GM21423 (cell line): Measurements from ENCODE around the gene NRXN3.

Source experiments
- ATAC-seq: cut with Tn5 transposase; IDR thresholded peaks from one replicate; pipeline ENCODE4 v1.9.1; 2021; ENCODE audit warnings: mild to moderate bottlenecking, moderate library complexity; ENCODE audit not compliant: unreplicated experiment

The NRXN3 gene

GRCh38 chr14:79487632-79488031, 1317.5 kb downstream of the NRXN3 start:
- ATAC-seq: no peak

- no peak for ATAC-seq
These were observed 1321.0 kb downstream of the NRXN3 start for GRCh38 chr14:79491161-79491560.

GRCh38 chr14:79493081-79493645, 1323.0 kb downstream of the NRXN3 start:
- ATAC-seq: no peak

GRCh38 chr14:79496701-79497100, 1326.5 kb downstream of the NRXN3 start:
- ATAC-seq: no peak

- no peak for ATAC-seq
These were observed 1330.3 kb downstream of the NRXN3 start for GRCh38 chr14:79500489-79500888.

- ATAC-seq: no peak
These were observed 1332.1 kb downstream of the NRXN3 start for GRCh38 chr14:79502136-79502750.

- ATAC-seq: no peak
These were observed 1332.6 kb downstream of the NRXN3 start for GRCh38 chr14:79502751-79503148.

- ATAC-seq: no peak
These were observed 1340.5 kb downstream of the NRXN3 start for GRCh38 chr14:79510659-79511058.

- no peak for ATAC-seq
These were observed 1341.0 kb downstream of the NRXN3 start for GRCh38 chr14:79511146-79511545.

GRCh38 chr14:79513446-79513845, 1343.3 kb downstream of the NRXN3 start:
- no peak for ATAC-seq

- ATAC-seq: no peak
These were observed 1344.5 kb downstream of the NRXN3 start for GRCh38 chr14:79514700-79515099.

- ATAC-seq: no peak
These were observed 1345.0 kb downstream of the NRXN3 start for GRCh38 chr14:79515158-79515557.

- no peak for ATAC-seq
These were observed 1345.8 kb downstream of the NRXN3 start for GRCh38 chr14:79516009-79516408.

GRCh38 chr14:79525416-79525815, 1355.2 kb downstream of the NRXN3 start:
- no peak for ATAC-seq

GRCh38 chr14:79528828-79529416, 1358.7 kb downstream of the NRXN3 start:
- no peak for ATAC-seq

GRCh38 chr14:79530555-79530954, 1360.4 kb downstream of the NRXN3 start:
- no peak for ATAC-seq

GRCh38 chr14:79534703-79535353, 1364.7 kb downstream of the NRXN3 start:
- ATAC-seq: no peak

- no peak for ATAC-seq
These were observed 1370.2 kb downstream of the NRXN3 start for GRCh38 chr14:79540394-79540793.

GRCh38 chr14:79542121-79542520, 1371.9 kb downstream of the NRXN3 start:
- ATAC-seq: no peak

- no peak for ATAC-seq
These were observed 1373.2 kb downstream of the NRXN3 start for GRCh38 chr14:79543348-79543747.

GRCh38 chr14:79543967-79544697, 1374.0 kb downstream of the NRXN3 start:
- no peak for ATAC-seq
